ENCODE results near the gene KLHL1.

The KLHL1 gene

GRCh38 chr13:69737129-69737935 is 370.9 kb downstream of the KLHL1 start:
- Histone ChIP-seq H4K8ac (ENCODE audit: low read depth, low read length) (no peak overlapping the region), H2BK12ac (ENCODE audit: low read length) (no peak overlapping the region), H3K79me2 (ENCODE audit: control insufficient read depth, insufficient read depth, low read length, poor library complexity) (peaks cover 1% of the 10 kb centered on the region), H3K9me3 (ENCODE audit: insufficient read depth, low read depth, low read length) (no peaks in the 10 kb centered on the region), H4K12ac (ENCODE audit: low read depth, low read length) (no peak overlapping the region), H2BK5ac (ENCODE audit: low read depth, low read length, poor library complexity) (no peak overlapping the region), H3K4me1 (ENCODE audit: control insufficient read depth in 1 of 2, insufficient read depth in 2 of 2, low read length in 2 of 2) (no peaks in the 10 kb centered on the region), H3K4me2 (ENCODE audit: low read length) (no peak overlapping the region), H3K23ac (ENCODE audit: low read length) (no peak overlapping the region), H2BK120ac (ENCODE audit: insufficient read depth, low read length, poor library complexity) (no peak overlapping the region), H3K4ac (ENCODE audit: low read depth, low read length) (no peak overlapping the region), H3K36me3 (ENCODE audit: control insufficient read depth in 1 of 2, insufficient read depth in 2 of 2, low read length in 2 of 2) (no peaks in the 10 kb centered on the region), H3K79me1 (ENCODE audit: low read length) (no peaks in the 10 kb centered on the region), H3K14ac (ENCODE audit: low read length) (no peak overlapping the region), H3K27ac (ENCODE audit: low read depth, low read length) (no peak overlapping the region), H3K27me3 (ENCODE audit: insufficient read depth, low read length) (no peaks in the 10 kb centered on the region), H3K18ac (ENCODE audit: low read length) (no peak overlapping the region), H2AK5ac (ENCODE audit: low read length) (no peak overlapping the region), H2AFZ (ENCODE audit: insufficient read depth, low read length, poor library complexity) (no peak overlapping the region), H3K9ac (ENCODE audit: low read length) (no peak overlapping the region), H4K91ac (ENCODE audit: low read depth, low read length) (no peak overlapping the region), H3K4me3 (ENCODE audit: low read depth, low read length) (no peak overlapping the region)
- DNase-seq, result no peak
- no CpG with 5 or more reads among the region's 11 CpGs for WGBS (ENCODE audit: extremely low coverage, insufficient coverage, insufficient read length)

- H3K4me3 ChIP-seq (ENCODE audit: low read depth, low read length), result no peak overlapping the region
- H2BK5ac ChIP-seq (ENCODE audit: low read depth, low read length, poor library complexity), result no peak overlapping the region
- H3K36me3 ChIP-seq (ENCODE audit: control insufficient read depth in 1 of 2, insufficient read depth in 2 of 2, low read length in 2 of 2), result no peaks in the 10 kb centered on the region
- no peak overlapping the region for H4K8ac ChIP-seq (ENCODE audit: low read depth, low read length)
- H3K4ac ChIP-seq (ENCODE audit: low read depth, low read length), result no peak overlapping the region
- no peaks in the 10 kb centered on the region for H3K79me2 ChIP-seq (ENCODE audit: control insufficient read depth, insufficient read depth, low read length, poor library complexity)
- H2AK5ac ChIP-seq (ENCODE audit: low read length), result no peak overlapping the region
- H2BK12ac ChIP-seq (ENCODE audit: low read length), result no peak overlapping the region
- WGBS (ENCODE audit: extremely low coverage, insufficient coverage, insufficient read length), result no CpG with 5 or more reads among the region's 1 CpG
- H2BK120ac ChIP-seq (ENCODE audit: insufficient read depth, low read length, poor library complexity), result no peak overlapping the region
- H3K27me3 ChIP-seq (ENCODE audit: insufficient read depth, low read length), result no peaks in the 10 kb centered on the region
- no peak overlapping the region for H2AFZ ChIP-seq (ENCODE audit: insufficient read depth, low read length, poor library complexity)
- H3K79me1 ChIP-seq (ENCODE audit: low read length), result no peaks in the 10 kb centered on the region
- no peak overlapping the region for H3K27ac ChIP-seq (ENCODE audit: low read depth, low read length)
- no peak overlapping the region for H3K4me2 ChIP-seq (ENCODE audit: low read length)
- no peak overlapping the region for H3K9ac ChIP-seq (ENCODE audit: low read length)
- H4K91ac ChIP-seq (ENCODE audit: low read depth, low read length), result no peak overlapping the region
- peak in 1 of 2 donors; percentile 5 for DNase-seq
- no peak overlapping the region for H3K18ac ChIP-seq (ENCODE audit: low read length)
- H3K14ac ChIP-seq (ENCODE audit: low read length), result no peak overlapping the region
- H3K23ac ChIP-seq (ENCODE audit: low read length), result no peak overlapping the region
- H3K4me1 ChIP-seq (ENCODE audit: control insufficient read depth in 1 of 2, insufficient read depth in 2 of 2, low read length in 2 of 2), result no peaks in the 10 kb centered on the region
- H3K9me3 ChIP-seq (ENCODE audit: insufficient read depth, low read depth, low read length), result no peaks in the 10 kb centered on the region
- no peak overlapping the region for H4K12ac ChIP-seq (ENCODE audit: low read depth, low read length)
Observed at GRCh38 chr13:69721631-69722030, 386.6 kb downstream of the KLHL1 start.

DNA sequence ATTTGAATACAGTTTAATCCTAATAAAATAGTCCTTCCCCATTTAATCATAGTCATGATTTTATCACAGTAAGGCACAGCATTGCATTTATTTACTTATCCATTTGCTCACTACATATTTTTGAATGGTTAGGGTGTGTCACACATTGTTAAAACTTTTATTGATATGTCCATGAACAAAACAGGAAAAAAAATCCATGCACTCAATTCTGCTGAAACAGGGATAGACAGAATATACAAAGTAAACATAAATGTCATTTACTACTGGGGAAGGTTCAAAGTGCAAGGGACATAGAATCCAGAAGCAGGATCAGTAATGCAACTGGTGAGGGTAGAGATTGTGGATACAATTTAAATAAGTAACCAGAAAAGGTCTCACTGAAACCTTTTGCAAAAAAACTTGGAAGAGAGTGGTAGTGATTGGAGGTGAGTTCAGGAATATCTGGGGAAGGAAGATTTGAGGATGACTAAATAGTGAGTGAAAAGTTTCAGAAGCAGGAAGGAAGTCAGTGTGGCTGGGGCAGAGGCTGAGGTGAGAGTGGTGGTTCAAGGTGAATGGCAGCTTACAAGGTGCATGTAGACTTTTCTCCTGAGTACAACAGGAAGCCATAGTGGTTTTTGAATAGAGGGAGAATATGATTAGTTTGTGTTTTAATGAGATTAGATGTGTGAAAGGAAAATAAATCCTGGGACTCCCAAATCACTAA is 387.8 kb downstream of the KLHL1 start:
- Histone ChIP-seq H3K9me3 (ENCODE audit: insufficient read depth, low read depth, low read length) (no peaks in the 10 kb centered on the region), H3K36me3 (ENCODE audit: control insufficient read depth in 1 of 2, insufficient read depth in 2 of 2, low read length in 2 of 2) (no peaks in the 10 kb centered on the region), H3K79me1 (ENCODE audit: low read length) (no peaks in the 10 kb centered on the region), H3K23ac (ENCODE audit: low read length) (no peak overlapping the region), H2BK12ac (ENCODE audit: low read length) (no peak overlapping the region), H2BK120ac (ENCODE audit: insufficient read depth, low read length, poor library complexity) (no peak overlapping the region), H3K18ac (ENCODE audit: low read length) (no peak overlapping the region), H3K79me2 (ENCODE audit: control insufficient read depth, insufficient read depth, low read length, poor library complexity) (no peaks in the 10 kb centered on the region), H4K91ac (ENCODE audit: low read depth, low read length) (no peak overlapping the region), H4K12ac (ENCODE audit: low read depth, low read length) (no peak overlapping the region), H3K4ac (ENCODE audit: low read depth, low read length) (no peak overlapping the region), H2AK5ac (ENCODE audit: low read length) (no peak overlapping the region), H3K27me3 (ENCODE audit: insufficient read depth, low read length) (no peaks in the 10 kb centered on the region), H3K4me2 (ENCODE audit: low read length) (no peak overlapping the region), H4K8ac (ENCODE audit: low read depth, low read length) (no peak overlapping the region), H3K4me3 (ENCODE audit: low read depth, low read length) (no peak overlapping the region), H2AFZ (ENCODE audit: insufficient read depth, low read length, poor library complexity) (no peak overlapping the region), H2BK5ac (ENCODE audit: low read depth, low read length, poor library complexity) (no peak overlapping the region), H3K14ac (ENCODE audit: low read length) (no peak overlapping the region), H3K27ac (ENCODE audit: low read depth, low read length) (no peak overlapping the region), H3K4me1 (ENCODE audit: control insufficient read depth in 1 of 2, insufficient read depth in 2 of 2, low read length in 2 of 2) (no peaks in the 10 kb centered on the region), H3K9ac (ENCODE audit: low read length) (no peak overlapping the region)
- DNase-seq, result no peak

- H3K79me1 ChIP-seq (ENCODE audit: low read length), result no peaks in the 10 kb centered on the region
- no peak overlapping the region for H4K91ac ChIP-seq (ENCODE audit: low read depth, low read length)
- no peaks in the 10 kb centered on the region for H3K36me3 ChIP-seq (ENCODE audit: control insufficient read depth in 1 of 2, insufficient read depth in 2 of 2, low read length in 2 of 2)
- no peak overlapping the region for H3K4me2 ChIP-seq (ENCODE audit: low read length)
- no peak overlapping the region for H3K27ac ChIP-seq (ENCODE audit: low read depth, low read length)
- no peak overlapping the region for H3K4me3 ChIP-seq (ENCODE audit: low read depth, low read length)
- no peaks in the 10 kb centered on the region for H3K9me3 ChIP-seq (ENCODE audit: insufficient read depth, low read depth, low read length)
- H4K12ac ChIP-seq (ENCODE audit: low read depth, low read length), result no peak overlapping the region
- no peak overlapping the region for H3K23ac ChIP-seq (ENCODE audit: low read length)
- no peaks in the 10 kb centered on the region for H3K79me2 ChIP-seq (ENCODE audit: control insufficient read depth, insufficient read depth, low read length, poor library complexity)
- H2BK5ac ChIP-seq (ENCODE audit: low read depth, low read length, poor library complexity), result no peak overlapping the region
- H4K8ac ChIP-seq (ENCODE audit: low read depth, low read length), result no peak overlapping the region
- no peak overlapping the region for H3K18ac ChIP-seq (ENCODE audit: low read length)
- H2BK120ac ChIP-seq (ENCODE audit: insufficient read depth, low read length, poor library complexity), result no peak overlapping the region
- H3K14ac ChIP-seq (ENCODE audit: low read length), result no peak overlapping the region
- no peak for DNase-seq
- H2AK5ac ChIP-seq (ENCODE audit: low read length), result no peak overlapping the region
- no peak overlapping the region for H2BK12ac ChIP-seq (ENCODE audit: low read length)
- H3K9ac ChIP-seq (ENCODE audit: low read length), result no peak overlapping the region
- H3K27me3 ChIP-seq (ENCODE audit: insufficient read depth, low read length), result no peaks in the 10 kb centered on the region
- H3K4me1 ChIP-seq (ENCODE audit: control insufficient read depth in 1 of 2, insufficient read depth in 2 of 2, low read length in 2 of 2), result no peaks in the 10 kb centered on the region
- no peak overlapping the region for H2AFZ ChIP-seq (ENCODE audit: insufficient read depth, low read length, poor library complexity)
- H3K4ac ChIP-seq (ENCODE audit: low read depth, low read length), result no peak overlapping the region
Observed at GRCh38 chr13:69706807-69707206, 401.4 kb downstream of the KLHL1 start.

All from trophoblast cell (in vitro differentiated cells and primary cell).